ENCODE data around the gene VAPB. TPM values are rescaled to one million over a fixed set of nuclear protein-coding genes. Genes with fewer than 3 reads are reported as not detected.

Gene VAPB
- polyA plus RNA-seq, 1 donor (not counting 4 experiments of a cell fraction or from before 2014, with no cell fraction given) = 38.0 TPM

GRCh38 chr20:58381627-58382026 lies 7.4 kb upstream of the VAPB start:
- Histone ChIP-seq H2AFZ (ENCODE audit: control insufficient read depth, low read length) (no peak overlapping the region), H3K4me3 (ENCODE audit: control insufficient read depth in 2 of 3, extremely low read depth in 1 of 3, insufficient read depth in 2 of 3, low read depth in 1 of 3, low read length in 3 of 3) (no peak overlapping the region), H3K27ac (ENCODE audit: control insufficient read depth, insufficient read depth, low read length) (no peak overlapping the region), H3K9me3 (ENCODE audit: control insufficient read depth, low read depth, low read length) (no peaks in the 10 kb centered on the region), H3K27me3 (ENCODE audit: control insufficient read depth, extremely low read depth, insufficient read depth, low read length) (peaks cover 5% of the 10 kb centered on the region), H3K36me3 (ENCODE audit: control insufficient read depth in 2 of 2, extremely low read depth in 1 of 2, insufficient read depth in 2 of 2, low read length in 2 of 2) (no peaks in the 10 kb centered on the region), H3K9me1 (ENCODE audit: control insufficient read depth, extremely low read depth, insufficient read depth, low read length) (no peaks in the 10 kb centered on the region), H3K4me2 (ENCODE audit: control insufficient read depth, extremely low read depth, insufficient read depth, low read depth, low read length) (no peak overlapping the region), H3K79me2 (ENCODE audit: control insufficient read depth, insufficient read depth, low read length) (no peaks in the 10 kb centered on the region), H3K9ac (ENCODE audit: control insufficient read depth, extremely low read depth, insufficient read depth, low read length) (no peak overlapping the region), H4K20me1 (ENCODE audit: control insufficient read depth, extremely low read depth, insufficient read depth, low read length) (no peaks in the 10 kb centered on the region), H3K4me1 (ENCODE audit: control insufficient read depth, extremely low read depth, insufficient read depth, low read length) (peaks cover 2% of the 10 kb centered on the region)
- TF ChIP-seq EZH2 (IDR thresholded peaks at IDR 0.05; ENCODE audit: low read length) = no peak
- TF ChIP-seq CTCF (optimal IDR thresholded peaks at IDR 0.05 in 1 of 3, IDR thresholded peaks at IDR 0.05 in 1 of 3, conservative IDR thresholded peaks at IDR 0.05 in 1 of 3; ENCODE audit: extremely low read depth in 1 of 3, insufficient read depth in 2 of 3, low read length in 3 of 3) = no peak
- FAIRE-seq = no peak
- dilution Hi-C loops (cut with MboI; ENCODE audit: extremely low pct_ligation_motif_present, low sequenced_read_pairs) = no loop called here
- no peak for DNase-seq (ENCODE audit: low read depth, low spot score)

DNA sequence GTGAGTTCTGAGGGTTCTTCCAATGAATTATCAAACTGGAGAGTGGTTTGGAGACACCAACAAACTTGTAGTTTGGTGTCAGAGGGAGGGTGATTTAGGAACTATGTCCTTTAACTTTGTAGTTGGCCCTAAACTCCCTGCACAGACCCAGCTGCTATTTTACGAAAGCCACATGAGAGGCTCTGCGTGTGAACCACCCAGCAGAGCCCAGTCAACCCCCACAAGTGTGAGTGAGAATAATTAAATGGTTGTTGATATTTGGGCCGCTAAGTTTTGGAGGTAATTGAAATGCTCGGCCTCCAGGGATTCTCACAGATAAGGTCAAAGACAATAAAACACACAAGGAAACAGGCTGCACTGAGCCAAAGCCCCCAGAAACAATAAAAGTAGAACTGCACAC lies 6.9 kb upstream of the VAPB start:
- H3K9me3 ChIP-seq (ENCODE audit: control insufficient read depth, low read depth, low read length) = no peaks in the 10 kb centered on the region
- H4K20me1 ChIP-seq (ENCODE audit: control insufficient read depth, extremely low read depth, insufficient read depth, low read length) = no peaks in the 10 kb centered on the region
- H3K9ac ChIP-seq (ENCODE audit: control insufficient read depth, extremely low read depth, insufficient read depth, low read length) = no peak overlapping the region
- H3K4me2 ChIP-seq (ENCODE audit: control insufficient read depth, extremely low read depth, insufficient read depth, low read depth, low read length) = no peak overlapping the region
- TF ChIP-seq EZH2 (IDR thresholded peaks at IDR 0.05; ENCODE audit: low read length) = no peak
- no peak for TF ChIP-seq CTCF (optimal IDR thresholded peaks at IDR 0.05 in 1 of 3, IDR thresholded peaks at IDR 0.05 in 1 of 3, conservative IDR thresholded peaks at IDR 0.05 in 1 of 3; ENCODE audit: extremely low read depth in 1 of 3, insufficient read depth in 2 of 3, low read length in 3 of 3)
- dilution Hi-C loops (cut with MboI; ENCODE audit: extremely low pct_ligation_motif_present, low sequenced_read_pairs) = no loop called here
- H3K36me3 ChIP-seq (ENCODE audit: control insufficient read depth in 2 of 2, extremely low read depth in 1 of 2, insufficient read depth in 2 of 2, low read length in 2 of 2) = no peaks in the 10 kb centered on the region
- no peak overlapping the region for H2AFZ ChIP-seq (ENCODE audit: control insufficient read depth, low read length)
- no peaks in the 10 kb centered on the region for H3K9me1 ChIP-seq (ENCODE audit: control insufficient read depth, extremely low read depth, insufficient read depth, low read length)
- H3K27ac ChIP-seq (ENCODE audit: control insufficient read depth, insufficient read depth, low read length) = no peak overlapping the region
- no peaks in the 10 kb centered on the region for H3K79me2 ChIP-seq (ENCODE audit: control insufficient read depth, insufficient read depth, low read length)
- no peak for FAIRE-seq
- peaks cover 5% of the 10 kb centered on the region for H3K27me3 ChIP-seq (ENCODE audit: control insufficient read depth, extremely low read depth, insufficient read depth, low read length)
- H3K4me3 ChIP-seq (ENCODE audit: control insufficient read depth in 2 of 3, extremely low read depth in 1 of 3, insufficient read depth in 2 of 3, low read depth in 1 of 3, low read length in 3 of 3) = no peak overlapping the region
- peaks cover 2% of the 10 kb centered on the region for H3K4me1 ChIP-seq (ENCODE audit: control insufficient read depth, extremely low read depth, insufficient read depth, low read length)
- no peak for DNase-seq (ENCODE audit: low read depth, low spot score)
